GM21381 (cell line): Measurements from ENCODE around the gene UBE2D4.
A peak's percentile ranks its signal among the peaks of the same experiment; 100 is the strongest.
"Not testable (repeated sequence)": the region's sequence is repeated elsewhere in the genome, so short reads cannot be mapped to it uniquely, and the experiment has no call there.

Source experiments
- ATAC-seq: cut with Tn5 transposase; IDR thresholded peaks from one replicate; pipeline ENCODE4 v1.9.1; 2021; ENCODE audit warnings: mild to moderate bottlenecking, moderate library complexity; ENCODE audit not compliant: unreplicated experiment

UBE2D4 gene

DNA sequence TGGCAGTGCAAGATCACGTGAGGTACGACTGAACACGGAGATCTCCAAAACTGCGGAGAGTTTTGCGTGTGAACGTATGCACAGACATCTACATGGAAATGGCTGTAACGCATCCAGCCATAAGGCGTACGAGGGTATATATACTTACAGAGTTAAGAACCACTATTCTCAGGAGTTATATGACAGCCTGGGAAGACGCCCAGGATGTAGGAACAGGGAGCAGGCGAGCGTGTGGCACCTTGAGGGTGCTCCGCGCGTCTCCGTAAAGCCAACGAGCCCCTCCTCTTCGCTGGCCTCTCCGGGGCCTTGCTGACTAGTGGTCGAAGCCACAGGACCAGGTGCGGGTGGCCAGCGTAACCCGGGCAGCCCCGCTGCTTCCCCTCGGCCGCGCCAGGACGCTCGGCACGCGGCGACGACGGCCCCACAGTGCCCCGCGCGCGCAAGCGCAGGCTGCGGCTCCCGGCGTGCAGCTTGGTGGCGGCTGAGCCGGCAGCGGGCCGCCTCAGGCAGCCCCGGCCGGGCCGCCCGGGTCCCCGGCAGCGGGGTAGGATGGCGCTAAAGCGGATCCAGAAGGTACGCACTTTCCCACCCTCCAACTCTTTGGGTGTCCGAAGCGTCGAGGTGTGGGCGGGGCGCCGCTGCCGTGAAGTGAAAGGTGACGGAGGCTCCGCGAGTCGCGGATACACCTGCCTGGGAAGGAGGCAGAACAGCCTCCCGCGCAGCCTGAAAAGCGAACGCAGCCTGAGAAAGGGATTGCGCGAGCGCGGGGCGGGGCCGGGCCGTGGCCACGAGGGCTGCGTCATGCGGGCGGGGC is at the start of gene UBE2D4:
Gene UBE2D4, plus strand, starts transcription at position 453 of the 814 bp plus-strand sequence. Its CDS starts 97 bp downstream, at position 550.
- peak; percentile 89 for ATAC-seq

DNA sequence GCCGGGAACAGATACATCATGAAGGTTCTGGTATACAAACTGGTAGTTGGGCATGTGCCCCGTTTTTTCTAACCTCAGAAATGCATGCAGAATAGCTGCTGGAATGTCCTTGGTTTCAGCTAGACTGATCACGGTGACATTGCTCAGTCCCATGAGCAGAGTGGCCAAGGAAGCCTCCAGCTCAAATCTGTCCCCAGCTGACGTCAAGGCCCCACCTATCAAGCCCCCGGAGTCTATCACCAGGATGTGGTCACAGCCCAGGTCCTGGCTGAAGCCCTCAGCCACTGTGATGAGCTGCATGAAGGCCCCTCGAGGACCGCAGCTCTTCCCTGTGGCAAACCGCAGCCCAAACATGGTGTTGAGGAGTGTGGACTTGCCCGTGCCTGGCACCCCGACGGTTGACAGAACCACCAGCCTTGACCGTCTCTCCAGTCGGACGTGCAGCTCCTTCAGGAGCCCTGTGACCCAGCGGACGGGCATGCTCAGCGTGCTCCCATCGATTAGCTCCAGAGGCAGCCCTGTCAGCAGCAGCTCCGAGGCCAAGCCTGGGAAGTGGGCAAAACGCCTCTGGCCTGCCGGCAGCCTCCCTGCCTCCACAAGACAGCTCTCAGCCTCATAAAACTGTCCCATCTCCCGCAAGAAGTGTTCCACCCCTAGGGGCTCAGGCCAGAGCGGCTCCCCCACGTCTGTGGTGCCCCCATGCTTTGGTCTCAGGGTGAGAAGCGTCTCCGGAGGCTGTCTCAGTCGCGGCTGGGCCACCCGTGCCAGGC is 49.1 kb upstream of the UBE2D4 start:
- no peak for ATAC-seq

DNA sequence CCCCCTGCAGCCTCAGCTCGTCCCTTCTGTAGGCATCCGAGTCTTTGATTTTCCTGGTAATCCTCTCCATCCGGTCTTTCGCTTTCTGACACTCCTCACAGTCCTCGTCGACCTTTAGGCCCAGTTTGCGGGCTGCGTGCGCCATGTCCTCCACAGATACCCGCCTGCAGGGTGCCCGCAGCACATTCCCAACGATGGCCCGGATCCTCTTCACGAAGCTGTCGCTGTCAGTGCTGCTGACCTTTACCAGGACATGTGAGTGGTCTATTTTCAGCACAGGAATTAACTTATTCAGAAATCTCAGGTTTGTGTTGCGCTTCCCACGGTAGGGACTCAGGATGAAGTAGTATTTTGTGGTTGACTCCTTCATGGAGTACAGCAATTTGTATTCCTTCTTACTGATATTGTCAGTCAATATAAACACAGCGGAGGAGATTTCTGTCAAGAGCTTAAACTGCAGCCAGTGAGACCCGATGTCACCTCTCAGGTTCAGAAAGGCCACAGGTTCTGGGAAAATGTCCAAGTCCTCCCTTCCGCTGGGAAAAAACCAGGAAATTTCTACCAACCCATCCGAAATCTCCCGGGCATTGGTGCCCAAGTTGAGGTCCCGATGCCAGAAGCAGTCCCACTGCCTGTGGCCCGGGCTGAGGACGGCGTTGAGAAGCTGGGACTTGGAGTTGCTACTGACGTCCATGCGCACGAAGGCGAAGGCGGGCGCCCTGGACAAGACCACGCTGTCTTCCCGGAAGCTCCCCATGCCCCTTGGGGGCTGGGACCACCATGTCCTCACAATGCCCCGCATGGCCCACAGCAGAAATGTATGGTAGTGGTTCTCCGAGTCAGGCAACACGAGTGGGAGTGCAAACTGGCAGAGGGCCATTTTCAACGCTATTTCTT is 48.0 kb upstream of the UBE2D4 start:
- ATAC-seq: no peak

DNA sequence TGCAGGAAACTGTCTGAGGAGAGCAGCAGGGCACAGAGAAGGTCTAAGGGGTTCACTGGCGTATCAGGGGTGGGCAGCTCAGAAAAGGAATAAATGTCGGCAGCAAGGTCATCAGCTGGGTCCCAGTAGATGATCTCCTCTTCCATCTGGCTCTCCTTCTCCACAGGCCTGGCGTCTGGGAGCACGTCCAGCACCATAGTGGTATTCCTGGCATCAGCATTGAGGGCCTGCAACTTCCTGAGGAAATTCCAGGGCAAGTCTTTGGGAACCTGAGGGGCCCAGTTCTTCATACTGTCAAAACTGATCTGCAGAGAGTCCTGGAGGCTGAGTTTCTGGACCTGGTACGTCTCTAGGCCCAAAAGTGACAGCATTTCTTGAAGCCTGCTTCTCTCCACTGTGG is 47.4 kb upstream of the UBE2D4 start:
- no peak for ATAC-seq

DNA sequence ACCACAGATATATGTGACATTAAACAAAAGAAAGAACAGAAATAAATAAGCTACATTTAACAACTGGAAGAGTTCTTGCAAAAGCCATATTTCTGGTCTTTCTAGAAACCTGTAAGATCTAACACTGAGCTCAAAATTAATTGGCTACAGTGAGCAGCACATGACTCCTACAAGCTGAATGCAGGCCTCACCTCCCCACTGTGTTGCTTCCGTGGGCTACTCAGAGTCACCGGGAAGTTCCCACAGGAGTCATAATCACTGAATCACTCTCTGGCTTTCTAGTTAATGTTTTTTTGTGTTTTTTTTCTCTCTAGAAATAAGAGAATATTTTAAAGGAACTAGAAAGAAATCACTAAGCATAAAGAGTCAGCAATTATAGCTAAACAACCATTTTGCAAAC is 46.8 kb upstream of the UBE2D4 start:
- no peak for ATAC-seq

DNA sequence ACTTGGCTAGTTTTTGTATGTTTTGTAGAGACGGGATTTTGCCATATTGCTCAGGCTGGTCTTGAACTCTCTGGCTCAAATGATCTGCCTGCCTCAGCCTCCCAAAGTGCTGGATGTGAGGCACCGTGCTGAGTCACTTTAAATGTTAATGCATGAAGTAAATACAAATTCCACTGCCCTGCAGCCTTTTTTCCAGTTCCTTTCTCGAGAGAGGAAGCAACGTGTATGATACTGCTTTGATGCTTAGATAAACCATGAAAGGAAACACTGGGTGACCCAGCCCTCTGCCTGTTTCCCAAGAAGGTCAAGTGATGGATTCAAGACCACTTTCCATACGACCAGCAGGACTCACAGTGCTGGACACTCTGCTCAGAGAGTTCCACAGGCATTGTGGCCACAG is 45.6 kb upstream of the UBE2D4 start:
- no peak for ATAC-seq

DNA sequence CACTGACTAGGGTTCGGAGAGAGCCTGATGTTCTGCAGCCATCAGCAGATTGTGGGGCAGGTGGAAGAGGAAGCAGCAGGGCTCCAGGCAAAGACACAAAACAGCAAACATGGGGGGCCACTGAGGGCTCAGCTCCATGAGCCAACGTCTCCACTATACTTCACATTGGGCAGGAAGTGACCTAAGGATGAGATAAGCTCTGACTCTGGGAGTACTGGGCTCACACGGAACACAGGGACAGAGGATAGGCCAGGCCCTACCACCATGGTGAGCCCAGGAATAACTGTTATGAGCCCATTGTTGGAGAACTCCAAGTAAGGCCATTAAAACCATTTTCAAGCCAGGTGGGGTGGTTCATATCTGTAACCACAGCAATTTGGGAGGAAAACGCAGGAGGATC is 42.0 kb upstream of the UBE2D4 start:
- no peak for ATAC-seq

DNA sequence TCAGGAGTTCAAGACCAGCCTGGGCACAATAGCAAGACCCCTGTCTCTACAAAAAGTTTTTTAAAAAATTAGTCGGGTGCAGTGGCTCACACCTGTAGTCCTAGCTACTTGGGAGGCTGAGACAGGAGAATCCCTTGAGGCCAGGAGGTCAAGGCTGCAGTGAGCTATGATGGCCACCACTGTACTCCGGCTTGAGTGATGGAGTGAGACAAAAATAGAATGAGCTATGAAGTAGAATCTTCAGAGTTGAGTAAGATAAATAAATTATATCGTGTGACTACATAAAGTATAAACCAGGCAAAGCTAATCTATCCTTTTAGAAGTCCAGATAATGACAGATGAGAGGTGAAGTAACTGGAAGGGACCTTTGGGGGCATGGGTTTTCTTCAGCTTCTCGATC is 41.6 kb upstream of the UBE2D4 start:
- no peak for ATAC-seq

DNA sequence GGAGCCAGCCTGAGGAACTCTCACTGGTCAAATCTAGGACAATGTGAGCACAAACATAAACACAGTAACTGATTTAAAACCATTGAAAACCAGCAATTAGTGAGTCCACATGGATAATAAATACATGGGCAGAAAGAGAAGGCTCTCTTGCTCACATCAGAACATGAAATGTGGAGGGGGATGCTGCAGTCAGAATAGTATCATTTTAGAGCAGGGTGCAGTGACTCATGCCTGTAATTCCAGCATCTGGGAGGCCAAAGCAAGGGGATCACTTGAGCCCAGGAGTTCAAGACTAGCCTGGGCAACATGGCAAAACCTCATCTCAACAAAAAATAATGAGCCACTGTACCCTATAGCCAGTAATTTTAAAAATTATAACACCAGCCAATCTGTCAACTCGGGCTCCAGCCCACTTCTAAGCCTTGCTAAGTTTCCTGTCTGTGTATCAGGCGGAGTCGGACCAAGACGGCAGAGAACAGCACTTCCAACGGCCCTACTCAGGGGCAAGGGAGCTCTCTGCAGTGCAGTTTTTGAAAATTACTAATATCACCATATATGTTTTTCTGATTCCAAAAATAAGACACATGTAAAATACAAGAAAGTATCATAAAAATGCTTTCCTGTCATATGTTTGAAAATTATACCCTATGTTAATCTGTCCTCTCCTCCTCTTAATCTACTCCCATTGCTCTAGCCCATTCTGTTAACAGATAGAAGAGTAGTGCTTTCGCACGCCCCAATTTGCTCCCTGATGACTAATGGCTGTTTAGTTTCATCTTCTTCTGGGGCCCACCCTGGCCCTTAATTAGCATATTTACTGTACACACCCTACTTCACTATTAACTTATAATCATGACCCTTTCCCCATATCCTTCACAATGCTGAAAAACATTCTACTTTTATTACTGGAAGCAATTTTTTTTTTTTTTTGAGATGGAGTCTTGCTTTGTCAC is 37.0 kb upstream of the UBE2D4 start:
- ATAC-seq: no peak

DNA sequence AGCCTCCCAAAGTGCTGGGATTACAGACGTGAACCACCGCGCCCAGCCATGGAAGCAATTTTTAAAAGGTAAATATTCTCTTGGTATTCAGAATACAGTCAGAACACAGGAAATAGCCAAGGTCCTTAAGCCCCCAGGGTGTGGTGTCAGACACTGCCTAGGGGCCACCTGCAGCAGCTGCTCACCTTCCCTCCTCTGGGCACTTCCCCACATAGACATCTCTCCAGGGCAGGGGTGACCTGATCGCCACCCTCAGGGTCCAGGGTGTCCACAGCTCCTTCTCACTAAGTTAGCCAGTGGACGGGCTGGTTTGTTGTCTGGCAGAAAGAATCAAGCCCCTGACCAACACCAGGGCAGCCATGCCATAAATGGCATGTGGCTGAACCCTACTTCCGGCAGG is 35.8 kb upstream of the UBE2D4 start:
- no peak for ATAC-seq

DNA sequence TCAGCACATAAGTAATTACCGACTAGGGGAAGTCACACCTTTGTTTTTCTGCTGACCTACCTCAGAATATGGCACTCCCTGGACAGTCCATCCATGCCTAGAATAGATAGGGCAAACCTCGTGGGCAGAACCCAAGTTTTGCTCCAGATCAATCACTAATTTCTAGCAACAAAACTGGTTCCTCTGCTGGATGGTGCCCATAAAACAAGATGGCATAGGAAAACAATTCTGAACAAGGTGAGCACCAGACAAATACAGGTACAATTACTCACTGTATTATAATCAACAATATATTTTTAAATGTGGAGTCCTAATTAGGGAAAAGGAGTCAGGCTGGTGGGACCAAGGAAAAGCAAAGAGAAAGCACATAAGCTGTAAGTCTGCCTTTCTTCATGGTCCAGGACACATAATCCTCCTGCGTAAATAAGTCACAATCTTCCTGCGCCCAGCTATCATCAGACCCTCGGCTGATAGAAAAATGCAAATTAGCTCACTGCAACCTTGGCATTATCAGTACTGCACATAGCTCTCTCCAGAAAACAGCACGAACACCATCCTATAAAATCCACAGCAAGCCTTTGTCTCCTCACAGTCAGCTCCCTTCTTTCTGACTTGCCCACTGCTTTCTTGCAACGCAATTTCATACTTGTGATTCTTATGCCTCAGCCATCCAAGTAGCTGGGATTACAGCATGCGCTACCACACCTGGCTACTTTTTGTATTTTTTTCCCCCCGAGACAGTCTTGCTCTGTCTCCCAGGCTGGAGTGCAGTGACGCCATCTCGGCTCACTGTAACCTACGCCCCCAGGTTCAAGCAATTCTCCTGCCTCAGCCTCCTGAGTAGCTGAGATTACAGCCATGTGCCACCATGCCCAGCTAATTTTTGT is 34.9 kb upstream of the UBE2D4 start:
- no peak for ATAC-seq

DNA sequence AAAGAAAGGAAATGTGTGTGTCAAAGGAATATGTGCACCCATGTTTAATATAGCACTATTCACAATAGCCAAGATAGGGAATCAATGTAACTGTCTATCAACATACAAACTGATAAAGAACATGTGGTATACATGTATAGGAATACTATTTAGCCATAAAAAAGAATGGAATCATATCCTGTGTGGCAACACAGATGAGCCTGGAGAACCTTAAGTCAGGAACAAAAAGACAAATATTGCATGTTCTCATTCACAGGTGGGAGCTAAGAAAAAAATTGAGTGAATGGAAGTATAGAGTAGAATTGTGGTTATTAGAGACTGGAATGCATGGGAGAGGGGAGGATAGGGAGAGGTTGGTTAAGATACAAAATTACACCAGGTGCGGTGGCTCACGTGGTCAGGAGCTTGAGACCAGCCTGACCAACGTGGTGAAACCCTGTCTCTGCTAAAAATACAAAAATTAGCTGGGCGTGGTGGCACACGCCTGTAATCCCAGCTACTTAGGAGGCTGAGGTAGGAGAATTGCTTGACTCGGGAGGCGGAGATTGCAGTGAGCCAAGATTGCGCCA is 30.3 kb upstream of the UBE2D4 start:
- no peak for ATAC-seq

DNA sequence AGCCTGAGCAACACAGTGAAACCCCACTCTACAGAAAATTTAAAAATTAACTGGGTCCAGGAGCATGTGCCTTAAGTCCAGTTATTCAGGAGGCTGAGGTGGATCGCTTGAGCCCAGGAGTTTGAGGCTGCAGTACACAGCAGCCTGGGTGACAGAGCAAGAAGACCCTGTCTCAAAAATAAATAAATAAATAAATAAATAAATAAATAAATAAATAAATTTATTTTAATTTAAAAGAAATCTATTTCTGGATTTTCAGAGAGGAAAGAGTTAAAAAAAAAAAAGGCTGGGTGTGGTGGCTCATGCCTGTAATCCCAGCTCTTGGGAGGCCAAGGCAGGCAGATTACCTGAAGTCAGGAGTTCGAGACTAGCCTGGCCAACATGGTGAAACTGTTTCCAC is 27.7 kb upstream of the UBE2D4 start:
- ATAC-seq: not testable (repeated sequence)

DNA sequence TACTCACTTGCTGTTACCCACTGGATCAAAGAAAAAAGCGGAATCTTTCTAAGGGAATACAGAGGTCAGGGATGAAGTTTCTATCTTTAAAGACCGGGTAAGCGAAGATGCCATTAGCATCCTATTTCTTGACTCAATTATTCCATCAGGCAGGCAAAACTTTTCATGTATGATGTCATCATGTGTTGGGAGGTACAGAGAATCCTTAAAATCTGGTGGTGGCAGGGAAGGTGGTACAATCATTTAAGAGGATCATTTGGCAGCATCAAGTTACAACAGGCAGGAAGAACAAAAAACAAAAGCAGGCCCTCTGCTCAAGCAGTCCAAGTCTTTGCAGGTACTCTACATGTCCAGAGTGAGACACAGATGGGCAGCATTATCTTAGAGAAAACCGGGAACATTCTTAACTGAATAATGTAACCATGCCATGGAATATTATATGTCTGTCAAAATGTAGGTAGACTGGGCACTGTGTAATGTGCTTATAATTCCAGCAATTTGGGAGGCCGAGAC is 23.6 kb upstream of the UBE2D4 start:
- ATAC-seq: no peak

DNA sequence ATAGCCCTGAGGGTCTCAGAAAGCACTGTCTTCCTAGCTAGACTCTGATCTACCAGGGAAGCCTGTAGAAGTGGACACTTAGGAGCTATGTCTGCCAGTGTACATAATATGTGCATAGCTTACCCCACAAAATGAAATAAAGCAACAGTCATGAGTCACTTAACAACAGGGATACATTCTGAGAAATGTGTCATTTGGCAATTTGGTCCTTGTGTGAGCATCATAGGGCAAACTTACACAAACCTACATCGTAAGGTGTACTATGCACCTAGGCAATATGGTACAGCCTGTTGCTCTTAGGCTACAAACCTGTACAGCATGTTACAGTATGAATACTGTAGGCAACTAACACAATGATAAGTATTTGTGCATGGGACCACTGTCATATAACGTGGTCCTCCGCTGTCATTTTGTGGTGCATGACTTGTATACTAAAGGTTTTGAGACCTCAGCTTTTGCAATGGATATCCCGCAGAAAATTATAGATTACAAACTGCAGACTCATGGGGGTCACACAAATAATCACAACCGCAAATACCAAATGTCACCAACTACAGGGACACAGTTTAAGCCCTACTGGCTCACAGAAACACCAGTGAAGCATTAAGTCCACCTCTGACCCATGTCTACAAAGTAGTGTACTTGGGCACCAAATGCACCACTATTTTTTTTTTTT is 21.6 kb upstream of the UBE2D4 start:
- ATAC-seq: no peak

DNA sequence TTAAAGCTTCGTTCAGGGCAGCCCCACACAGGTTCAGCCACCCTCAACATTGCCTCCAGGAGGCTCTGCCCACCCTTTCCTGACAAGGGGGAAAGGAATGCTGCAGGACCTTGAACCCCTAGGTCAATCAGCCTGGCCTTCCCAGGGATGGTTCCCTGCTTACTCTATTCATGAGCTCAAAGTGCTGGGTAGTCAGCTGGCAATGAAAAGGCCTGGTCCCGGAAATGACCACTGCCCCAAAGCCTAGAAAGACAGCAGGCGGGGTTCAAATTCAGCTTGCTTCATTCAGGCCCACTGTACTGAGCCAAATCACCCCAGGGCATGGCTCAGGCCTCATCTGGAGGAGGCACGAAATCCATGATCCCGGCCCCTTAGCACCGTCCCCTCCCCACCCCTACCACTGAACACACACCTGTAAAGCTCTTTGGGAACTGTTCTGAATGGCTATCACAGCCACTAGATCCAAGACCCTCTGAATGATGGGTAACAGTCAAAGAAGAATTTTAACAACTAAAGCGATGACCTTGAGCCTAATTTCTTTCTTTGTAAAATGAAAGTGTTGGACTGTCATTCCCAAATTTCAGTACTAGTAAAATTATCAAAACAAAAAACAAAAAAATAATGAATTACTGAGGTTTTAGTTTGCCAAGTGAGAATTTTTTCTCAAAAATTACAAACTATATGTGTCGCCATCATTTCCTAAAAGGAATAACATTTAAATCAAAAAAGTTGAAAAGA is 20.9 kb upstream of the UBE2D4 start:
- ATAC-seq: no peak

DNA sequence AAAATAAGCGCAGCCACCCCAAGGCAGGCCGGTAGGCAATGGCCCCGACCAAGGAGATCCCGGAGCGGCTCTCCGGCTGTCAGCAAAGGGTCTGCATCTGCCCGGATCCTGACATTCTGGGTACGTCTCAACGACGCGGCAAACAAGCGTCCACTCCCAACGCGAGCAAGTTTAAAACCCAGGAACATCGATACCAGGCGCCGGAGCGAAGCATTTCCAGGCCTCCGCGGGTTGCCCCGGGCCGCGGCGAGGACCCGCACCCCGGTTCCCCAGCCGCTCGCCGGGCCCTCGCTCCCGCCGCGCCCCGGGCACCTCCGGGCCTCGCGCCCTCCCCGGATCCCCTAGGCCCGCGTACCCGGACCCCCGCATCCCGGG is 20.3 kb upstream of the UBE2D4 start:
- peak; percentile 29 for ATAC-seq
